HG03280 (cell line): Measurements from ENCODE around the gene MYRFL.
"Not testable (repeated sequence)": the region's sequence is repeated elsewhere in the genome, so short reads cannot be mapped to it uniquely, and the experiment has no call there.

ENCODE experiments used
- ATAC-seq: cut with Tn5 transposase; IDR thresholded peaks from one replicate; pipeline ENCODE4 v1.9.1; 2021; ENCODE audit warnings: mild to moderate bottlenecking, moderate library complexity; ENCODE audit not compliant: unreplicated experiment

The MYRFL gene

DNA sequence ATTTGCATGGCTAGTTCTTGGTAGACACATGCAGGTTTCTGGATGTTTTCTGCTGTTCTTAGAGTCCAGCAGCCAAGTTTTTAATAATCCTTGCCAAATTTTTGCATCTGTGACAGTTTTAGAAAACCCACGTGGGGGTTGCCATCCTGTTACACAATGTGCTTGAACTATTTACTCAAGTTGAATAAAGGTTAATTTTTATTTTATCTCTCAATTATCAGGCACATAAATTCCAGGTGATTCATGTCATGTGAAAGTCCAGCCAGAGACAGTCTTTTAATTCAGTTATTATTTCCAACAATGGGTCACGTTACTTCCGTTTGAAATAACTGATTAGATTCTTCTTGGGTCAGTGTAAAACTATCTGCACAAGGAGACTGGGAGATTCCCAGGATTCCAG, 15.7 kb downstream of the MYRFL start:
- ATAC-seq = no peak

DNA sequence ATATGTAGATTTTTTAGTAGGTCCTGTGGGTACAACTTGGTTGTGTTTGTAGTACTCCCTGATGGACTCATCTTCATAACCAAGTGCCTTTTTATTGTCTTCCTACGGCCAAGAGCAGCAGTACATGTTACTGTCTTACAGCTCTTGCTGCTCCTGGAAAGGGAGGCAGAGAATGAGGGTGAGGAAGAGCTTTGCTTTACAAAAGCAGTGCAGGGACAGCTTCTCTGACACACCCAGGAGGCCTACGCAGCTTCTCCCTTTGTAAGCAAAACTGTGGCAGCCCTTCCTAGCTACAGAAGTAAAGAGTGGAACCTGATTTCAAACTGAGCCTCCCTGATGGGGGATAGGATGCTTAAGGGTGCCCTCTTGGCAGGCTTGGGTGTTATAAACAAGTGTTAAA, 18.6 kb downstream of the MYRFL start:
- ATAC-seq = no peak

DNA sequence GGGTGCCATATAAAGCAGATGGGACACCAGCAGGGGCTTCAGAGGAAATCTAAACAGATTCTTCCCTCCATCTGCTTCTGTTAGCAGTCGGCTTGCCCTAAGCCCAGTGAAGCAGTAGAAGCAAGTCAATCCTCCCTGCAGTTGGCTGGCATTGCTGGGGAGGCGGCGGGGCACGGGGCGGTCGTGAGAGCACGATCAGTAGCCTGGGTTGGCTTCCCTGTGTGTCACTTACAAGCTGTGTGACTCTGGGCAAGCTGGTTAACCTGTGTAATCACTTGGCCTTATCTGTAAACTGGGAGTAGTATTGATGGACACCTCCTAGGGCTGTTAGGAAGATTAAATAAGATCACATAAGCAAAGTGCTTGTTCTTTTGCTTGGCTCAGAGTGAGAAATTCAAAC, 19.4 kb downstream of the MYRFL start:
- ATAC-seq = no peak

DNA sequence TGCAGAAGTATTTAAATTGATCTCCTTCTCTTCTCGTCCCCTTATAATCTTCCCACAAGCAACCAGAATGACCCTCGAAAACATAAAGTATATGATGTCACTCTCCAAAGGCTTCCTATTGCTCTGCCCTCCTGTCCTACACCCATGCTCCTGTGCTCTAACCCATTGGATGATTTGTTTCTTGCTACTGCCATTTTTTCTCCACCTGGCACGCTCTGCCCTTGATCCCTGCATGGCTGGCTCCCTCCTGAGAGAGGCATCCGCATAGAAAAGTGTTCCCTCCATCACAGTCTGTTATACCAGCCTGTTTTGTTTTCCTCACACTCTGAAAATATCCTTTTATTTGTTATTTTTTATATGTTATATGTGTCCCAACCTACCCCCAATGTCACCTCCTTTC, 19.8 kb downstream of the MYRFL start:
- no peak for ATAC-seq

DNA sequence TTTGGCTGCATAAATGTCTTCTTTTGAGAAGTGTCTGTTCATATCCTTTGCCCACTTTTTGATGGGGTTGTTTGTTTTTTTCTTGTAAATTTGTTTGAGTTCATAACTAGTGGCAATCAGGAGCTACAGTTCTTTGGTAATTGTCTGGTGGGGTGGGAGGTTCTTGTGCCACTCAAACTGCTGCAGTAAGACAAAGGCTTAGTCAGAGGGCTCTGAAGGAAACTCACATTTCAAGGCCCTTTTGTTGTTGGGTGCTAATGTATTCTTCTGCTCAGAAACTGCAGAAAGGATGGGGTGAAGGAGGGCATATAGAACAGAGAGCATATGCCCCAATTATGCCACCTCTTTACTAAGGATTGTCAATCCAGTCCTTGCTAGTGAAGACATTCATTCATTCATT, 21.9 kb downstream of the MYRFL start:
- no peak for ATAC-seq

DNA sequence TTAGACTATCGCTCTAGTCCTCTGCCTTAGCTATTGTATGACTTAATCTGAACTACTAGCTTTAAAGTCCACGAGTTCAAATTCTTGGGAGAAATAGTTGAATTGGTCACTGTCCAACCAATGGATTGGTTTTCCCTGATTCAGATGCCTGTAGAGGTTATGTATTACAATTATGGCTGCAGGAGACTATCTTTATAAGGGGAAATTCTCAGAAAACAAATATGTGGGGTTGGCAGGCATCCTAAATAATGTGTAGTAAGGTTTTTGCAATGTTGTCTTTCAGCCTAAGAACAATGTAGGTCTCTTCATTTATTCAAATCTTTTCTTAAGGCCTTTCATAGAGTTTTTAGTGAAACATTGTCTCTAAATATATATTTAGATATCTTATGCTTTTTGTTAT, 26.9 kb downstream of the MYRFL start:
- ATAC-seq = no peak

DNA sequence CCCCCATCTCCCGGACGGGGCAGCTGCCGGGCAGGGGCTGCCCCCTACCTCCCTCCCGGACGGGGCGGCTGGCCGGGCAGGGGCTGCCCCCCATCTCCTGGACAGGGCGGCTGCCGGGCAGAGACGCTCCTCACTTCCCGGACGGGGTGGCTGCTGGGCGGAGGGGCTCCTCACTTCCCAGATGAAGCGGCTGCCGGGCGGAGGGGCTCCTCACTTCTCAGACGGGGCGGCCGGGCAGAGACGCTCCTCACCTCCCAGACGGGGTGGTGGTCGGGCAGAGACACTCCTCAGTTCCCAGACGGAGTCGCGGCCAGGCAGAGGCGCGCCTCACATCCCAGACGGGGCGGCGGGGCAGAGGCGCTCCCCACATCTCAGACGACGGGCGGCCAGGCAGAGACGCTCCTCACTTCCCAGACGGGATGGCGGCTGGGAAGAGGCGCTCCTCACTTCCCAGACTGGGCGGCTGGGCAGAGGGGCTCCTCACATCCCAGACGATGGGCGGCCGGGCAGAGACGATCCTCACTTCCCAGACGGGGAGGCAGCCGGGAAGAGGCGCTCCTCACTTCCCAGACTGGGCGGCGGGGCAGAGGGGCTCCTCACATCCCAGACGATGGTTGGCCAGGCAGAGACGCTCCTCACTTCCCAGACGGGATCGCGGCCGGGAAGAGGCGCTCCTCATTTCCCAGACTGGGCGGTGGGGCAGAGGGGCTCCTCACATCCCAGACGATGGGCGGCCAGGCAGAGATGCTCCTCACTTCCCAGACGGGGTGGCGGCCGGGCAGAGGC, 28.3 kb downstream of the MYRFL start:
- ATAC-seq = not testable (repeated sequence)

DNA sequence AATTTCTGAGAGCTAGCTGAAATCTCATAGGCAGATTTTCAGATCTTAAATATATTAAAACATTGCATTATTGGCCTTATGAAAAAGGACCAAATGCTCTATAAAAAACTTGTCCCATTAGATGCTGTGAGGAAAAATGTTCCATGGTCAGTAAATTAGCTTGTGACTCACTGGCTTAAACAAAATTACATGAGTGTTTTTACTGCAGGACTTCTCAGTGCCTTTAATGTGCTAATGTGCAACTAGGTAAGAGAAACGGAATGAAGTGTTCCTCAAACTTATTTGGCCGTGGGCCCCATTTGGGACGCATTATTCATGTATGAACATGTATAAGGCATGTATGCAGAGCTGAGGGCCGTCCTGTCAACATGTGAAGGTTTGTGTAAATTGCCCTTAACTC, 41.7 kb downstream of the MYRFL start:
- ATAC-seq = no peak

DNA sequence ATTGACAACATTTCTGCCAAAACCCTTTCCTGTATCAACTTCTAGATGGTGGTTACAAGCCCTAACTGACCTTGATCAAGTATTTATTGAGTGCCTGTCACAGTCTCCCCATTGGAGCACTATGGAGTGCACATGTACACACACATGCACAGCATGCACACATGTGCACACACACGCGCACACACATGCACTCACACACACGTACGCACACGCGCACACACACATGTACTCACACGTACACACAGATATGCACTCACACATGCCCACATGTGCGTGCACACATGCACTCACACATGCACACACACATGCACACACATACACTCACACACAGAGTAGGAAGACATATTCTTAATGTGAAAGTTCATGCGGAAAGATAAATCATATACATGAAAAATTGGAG, 43.7 kb downstream of the MYRFL start:
- no peak for ATAC-seq

DNA sequence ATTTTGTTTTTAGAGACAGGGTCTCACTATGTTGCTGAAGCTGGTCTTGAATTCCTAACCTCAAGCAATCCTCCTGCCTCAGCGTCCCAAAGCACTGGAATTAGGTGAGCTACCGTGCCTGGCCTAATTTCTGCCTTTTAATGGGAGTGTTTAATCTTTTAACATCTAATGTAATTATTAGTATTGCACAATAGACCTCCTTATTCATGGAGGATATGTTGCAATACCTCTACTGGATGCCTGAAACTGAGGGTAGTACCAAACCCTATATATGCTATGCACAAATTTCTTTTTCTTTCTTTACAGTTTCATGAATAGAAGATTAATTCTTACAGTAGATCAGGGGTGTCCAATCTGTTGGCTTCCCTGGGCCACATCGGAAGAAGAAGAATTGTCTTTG, 47.8 kb downstream of the MYRFL start:
- no peak for ATAC-seq

DNA sequence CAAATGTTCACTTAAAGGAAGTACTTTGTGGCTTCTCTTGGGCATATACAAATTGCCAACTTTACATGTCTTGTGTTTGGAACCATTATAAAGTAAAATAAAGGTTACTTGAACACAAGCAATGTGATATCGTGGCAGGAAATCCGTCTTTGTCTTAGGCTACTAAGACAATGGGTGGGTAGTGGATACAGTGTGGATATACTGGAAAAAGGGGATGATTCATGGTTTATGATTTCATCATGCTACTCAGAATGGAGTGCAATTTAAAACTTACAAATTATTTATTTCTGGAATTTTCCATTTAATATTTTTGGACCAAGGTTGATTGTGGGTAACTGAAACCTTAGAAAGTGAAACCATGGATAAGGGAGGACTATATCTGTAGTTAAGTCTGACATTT, 48.4 kb downstream of the MYRFL start:
- ATAC-seq = no peak

DNA sequence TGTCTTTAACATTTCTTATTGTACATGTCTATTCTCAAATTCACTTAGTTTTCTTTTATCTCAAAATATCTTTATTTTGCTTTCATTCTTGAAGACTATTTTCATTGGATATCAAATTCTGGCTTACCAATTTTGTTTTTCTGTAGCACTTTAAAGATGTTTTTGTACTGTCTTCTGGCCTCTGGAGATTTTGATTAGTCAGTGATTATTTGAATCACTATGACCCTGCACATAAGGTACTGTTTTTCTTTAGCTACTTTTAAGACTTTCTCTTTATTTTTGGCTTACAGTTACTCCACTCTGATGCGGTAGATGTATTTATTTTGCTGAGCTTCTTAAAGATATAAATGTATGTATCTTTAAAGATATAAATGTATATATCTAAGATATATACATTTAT, 49.6 kb downstream of the MYRFL start:
- ATAC-seq = no peak

DNA sequence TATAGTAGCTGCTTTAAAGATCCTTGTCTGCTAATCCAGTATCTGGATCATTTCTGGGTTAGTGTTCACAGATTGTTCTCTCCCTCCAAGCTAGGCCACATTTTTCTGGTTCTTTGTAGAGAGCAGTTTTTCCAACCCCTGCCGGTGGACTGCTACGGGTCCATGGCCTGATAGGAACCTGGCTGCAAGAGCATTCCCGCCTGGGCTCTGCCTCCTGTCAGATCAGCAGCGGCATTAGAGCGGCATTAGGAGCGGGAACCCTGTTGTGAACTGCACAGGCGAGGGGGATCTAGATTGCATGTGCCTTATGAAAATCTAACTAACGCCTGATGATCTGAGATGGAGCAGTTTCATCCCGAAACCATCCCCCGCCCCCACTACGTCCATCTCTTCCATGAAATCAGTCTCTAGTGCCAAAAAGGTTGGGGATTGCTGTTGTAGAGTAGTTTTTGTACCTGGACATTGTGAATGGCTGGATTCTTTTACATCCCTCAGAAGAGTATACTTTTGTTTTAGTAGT, 50.4 kb downstream of the MYRFL start:
- ATAC-seq = no peak

DNA sequence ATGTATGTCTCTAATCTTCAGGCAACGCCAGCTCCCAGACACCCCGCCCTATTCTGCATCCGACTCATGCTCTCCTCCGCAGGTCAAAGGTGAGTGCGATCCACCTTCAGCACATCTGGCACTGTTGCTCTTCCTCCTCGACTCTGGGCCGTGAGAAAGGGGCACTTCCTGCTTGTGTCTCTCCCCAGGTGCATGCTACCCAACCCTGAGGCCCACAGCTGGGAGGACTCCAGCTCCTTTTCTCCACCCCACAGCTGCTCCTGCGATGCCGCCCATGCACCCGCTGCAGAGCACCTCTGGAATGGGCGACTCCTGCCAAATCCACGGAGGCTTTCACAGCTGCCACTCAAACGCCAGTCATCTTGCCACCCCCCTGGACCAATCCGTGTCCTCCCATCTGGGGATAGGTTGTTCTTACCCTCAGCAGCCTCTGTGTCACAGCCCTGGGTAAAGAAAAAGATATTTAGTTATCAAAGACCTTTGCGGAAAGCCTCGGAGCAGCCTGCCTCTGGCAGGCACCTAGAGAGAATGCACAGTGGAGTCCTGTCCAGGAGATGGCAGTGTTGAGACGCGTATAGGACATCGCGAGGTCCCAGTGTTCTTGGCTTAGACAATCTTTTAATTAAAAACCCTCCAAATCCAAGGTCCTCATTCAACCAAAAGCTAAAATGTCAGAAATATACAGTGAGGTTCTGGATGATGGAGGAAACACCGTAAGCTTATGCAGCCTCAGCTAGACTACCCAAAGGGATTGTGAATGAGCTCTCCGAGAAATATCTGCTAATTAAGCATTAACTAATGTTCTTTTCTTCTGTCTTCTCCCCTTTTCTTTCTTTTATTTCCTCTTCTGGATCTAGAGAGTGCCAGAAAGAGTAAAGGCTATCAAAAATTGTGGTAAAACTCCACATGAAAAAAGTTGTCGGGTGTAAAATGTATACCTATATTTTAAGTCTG, 54.3 kb downstream of the MYRFL start:
- peak; percentile 92 for ATAC-seq

DNA sequence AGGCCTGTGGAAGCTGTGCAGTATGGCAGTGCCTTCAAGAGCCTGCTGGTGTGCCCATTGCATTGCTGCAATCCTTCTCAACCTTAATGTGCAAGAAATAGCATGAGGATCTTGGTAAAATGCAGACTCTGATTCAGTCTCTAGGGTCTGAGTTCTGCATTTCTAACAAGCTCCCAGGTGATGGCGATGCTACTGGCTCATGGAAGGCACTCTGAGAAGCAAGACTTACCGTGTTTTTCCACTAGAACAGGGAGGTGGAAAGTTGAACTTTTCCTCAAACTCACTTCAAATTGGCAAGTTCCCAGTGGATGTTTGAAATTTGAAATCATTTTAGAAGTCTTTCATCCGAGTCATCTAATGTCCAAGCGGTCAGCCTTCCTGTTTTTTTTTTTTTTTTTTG, 55.5 kb downstream of the MYRFL start:
- no peak for ATAC-seq

DNA sequence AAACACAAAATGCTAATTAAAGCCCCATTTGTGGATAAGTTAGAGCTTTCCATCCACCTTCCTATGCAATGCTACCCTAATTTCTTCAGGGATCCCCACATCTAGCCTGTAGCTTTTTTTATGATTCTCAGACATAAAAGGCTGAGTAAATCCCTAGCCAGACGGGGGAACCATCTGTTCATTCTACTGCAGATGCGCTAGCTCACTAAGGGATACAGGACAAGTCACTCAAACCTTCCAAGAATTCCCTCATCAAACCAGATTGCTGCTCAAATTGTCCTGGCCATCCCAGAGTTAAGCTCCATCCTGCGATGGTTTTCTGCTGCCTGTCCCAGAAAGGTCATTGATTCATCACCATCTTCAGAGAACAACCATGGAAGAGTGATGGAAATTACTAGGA, 56.7 kb downstream of the MYRFL start:
- ATAC-seq = no peak

DNA sequence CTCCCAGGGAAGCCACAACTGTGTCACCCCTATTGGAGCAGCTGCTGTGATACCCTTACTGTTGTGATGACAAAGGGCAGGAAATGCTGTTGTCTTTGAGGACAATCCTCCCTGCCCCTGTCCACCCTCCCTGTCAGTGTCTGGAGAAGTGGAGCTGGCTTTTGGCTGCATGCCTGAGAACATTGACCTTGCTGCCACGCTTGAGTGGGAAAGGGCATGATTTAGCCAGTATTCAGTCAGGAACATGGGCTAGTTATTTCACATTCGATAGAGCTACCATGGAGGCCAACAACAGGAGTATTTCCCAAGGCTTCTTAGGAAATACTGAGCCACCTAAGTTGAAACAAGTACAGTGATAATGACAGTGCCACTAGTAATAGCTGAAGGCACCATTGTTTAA, 59.4 kb downstream of the MYRFL start:
- no peak for ATAC-seq

DNA sequence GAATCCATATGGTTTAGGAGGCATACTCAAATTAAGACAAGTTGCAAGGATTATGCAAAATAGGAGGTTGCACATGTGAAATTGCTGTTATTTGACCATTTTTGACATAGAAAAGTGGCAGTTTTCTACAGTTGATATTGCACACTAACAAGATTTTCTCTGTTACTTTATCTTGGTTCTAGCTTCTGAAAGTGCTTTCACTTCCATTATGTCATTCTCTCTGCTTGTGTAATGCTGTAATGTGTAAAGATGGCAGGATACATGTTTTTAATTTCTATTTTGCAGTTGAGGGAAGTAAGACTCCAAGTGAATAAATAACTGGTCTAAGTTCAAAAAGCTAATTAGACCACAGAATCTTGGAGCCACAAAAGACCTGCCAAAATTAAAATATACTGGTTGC, 60.6 kb downstream of the MYRFL start:
- ATAC-seq = peak; percentile 60

DNA sequence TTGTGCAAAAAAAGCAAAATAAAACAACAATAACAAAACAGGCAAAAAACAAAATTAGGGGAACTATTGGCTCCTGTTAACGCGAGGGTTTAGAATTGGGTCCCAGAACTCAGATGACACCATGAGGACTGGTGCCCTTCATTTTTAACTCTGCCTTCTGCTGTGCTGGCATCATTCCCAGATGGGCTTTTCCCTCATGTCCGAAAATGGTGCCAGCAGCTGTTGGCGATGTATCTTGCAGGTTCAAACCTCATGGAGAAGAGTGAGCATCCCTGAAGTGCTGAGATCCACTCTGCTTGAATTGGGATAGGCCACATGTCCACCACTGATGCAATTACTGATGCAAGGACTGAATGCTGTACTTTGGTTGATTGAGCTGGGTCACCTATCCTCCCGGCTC, 61.1 kb downstream of the MYRFL start:
- ATAC-seq = no peak

DNA sequence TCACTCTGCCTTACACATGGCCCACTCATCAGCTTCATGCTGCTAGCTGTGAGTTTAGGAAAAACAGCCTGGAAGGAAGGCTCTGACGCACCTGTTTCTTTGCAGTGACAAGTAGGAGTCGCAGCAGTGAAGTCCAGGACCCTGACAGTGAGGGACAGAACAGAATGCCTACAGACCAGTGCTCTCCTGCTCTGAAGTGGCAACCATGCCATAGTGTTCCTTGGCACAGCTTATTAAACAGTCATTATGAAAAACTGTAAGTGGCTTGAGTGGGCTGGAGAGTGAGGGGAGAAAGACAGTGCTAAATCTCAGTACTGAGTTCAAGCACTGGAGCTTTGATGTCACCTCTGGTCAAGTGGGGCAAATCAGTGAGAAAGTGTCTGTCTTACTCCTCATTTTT, 61.7 kb downstream of the MYRFL start:
- ATAC-seq = no peak

DNA sequence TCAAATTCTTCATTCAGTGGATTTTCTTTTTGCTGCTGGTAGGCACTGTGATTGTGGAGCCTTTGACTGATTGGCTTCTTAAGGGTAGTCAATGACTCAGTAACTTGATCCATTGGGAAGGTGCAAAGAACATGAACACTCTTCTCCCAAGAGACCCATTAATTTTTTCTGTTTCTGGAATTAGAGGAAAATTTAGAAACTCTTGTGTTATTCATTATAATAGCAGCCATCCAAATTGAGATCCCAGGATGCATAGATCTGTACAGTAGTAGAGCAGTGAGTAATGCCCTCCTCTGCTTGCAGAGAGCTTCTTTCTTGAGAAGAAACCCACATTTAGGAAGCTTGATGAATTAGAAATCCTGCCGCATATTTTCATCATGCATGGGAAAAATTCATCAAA, 63.9 kb downstream of the MYRFL start:
- ATAC-seq = no peak

DNA sequence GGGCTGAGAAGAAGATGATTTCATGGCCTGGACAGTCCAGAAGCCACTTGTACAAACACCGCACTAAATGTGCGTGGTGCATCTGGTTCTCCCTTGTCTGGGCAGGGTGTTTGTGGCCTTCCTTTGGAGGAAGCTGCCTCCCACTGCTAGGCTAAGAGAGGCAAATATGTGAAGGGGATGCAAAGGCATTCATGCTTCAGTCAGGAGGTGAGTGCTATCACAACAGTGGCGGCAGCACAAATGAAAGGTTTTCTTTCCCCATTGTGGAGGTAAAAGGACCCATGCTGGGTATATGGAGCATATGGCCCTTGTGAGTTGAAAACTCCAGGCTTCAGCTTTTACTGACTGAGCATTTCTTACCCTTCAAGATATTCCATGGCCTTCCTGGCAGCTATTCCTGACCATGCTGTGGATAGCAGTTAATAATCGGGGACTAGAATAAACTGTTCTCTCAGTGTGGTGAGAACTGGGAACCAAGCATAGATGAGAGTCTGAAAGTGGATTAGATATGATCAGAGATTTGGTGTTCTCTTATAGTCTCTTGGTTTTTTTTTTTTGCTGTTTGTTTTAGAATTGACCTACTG, 69.9 kb downstream of the MYRFL start:
- no peak for ATAC-seq
